K562 (cell line): Measurements from ENCODE around the gene PXK. TPM values are rescaled to one million over a fixed set of nuclear protein-coding genes. Genes with fewer than 3 reads are reported as not detected.
A peak's percentile ranks its signal among the peaks of the same experiment; 100 is the strongest.
"Not testable (repeated sequence)": the region's sequence is repeated elsewhere in the genome, so short reads cannot be mapped to it uniquely, and the experiment has no call there.

ENCODE experiments used
- ATAC-seq: fragments of 200-7000 bp; cut with Tn5 transposase; 3 replicates; pipeline ENCODE4 v1.9.1; 2020; ENCODE audit warnings: moderate library complexity
- BruUV-seq: library from RNA; stranded (reverse); fragments of 400-500 nt; replicated peaks from 2 replicates; lab custom pipeline; 2021; lab: Mats Ljungman, UMichigan
- CTCF ChIA-PET: fragments of 300-600 bp; formaldehyde crosslinking; extraction: SDS; loops from one replicate; lab custom pipeline; 2021; ENCODE audit warnings: low intra/inter-chr PET ratio; lab: Yijun Ruan, JAX
- POLR2A ChIA-PET: fragments of 300-600, 350-650 bp; sonication (Branson Sonifier 250); formaldehyde crosslinking; extraction: SDS; loops from one replicate; lab custom pipeline; 2021; ENCODE audit warnings: antibody characterized with exemption, inconsistent platforms; lab: Yijun Ruan, JAX
- DNase-seq, 4 experiments: peaks; one replicate each; pipeline versions ENCODE4 v3.0.0 to v3.0.0-alpha.2; 2011 to 2018; ENCODE audit warnings: low spot score in 3 of 4, mixed read lengths in 3 of 4; ENCODE audit errors: extremely low read depth in 1 of 4
- FAIRE-seq: peaks from 2 replicates; lab custom pipeline; 2011; peaks lifted over from hg19 to GRCh38; lab: Jason Lieb, UNC
- H2AFZ ChIP-seq: 2 replicates; pipeline ENCODE4 v1.6.0; 2011; ENCODE audit warnings: low read depth, low read length, control low read depth, inconsistent platforms
- H3K27ac ChIP-seq: fragments of 200-600 bp; 3 replicates; pipeline ENCODE4 v1.8.0; 2011; ENCODE audit warnings: low read depth, mild to moderate bottlenecking, control low read depth, inconsistent platforms, low read length, moderate library complexity, mixed read lengths; ENCODE audit errors: extremely low read depth
- H3K27me3 ChIP-seq, 2 experiments: fragments of 300-600 bp in 1 of 2; 2 replicates in 1 of 2; 3 replicates in 1 of 2; pipeline versions ENCODE4 v1.6.0 to v1.8.0; 2011; ENCODE audit warnings: inconsistent platforms in 2 of 2, low read length in 2 of 2, mild to moderate bottlenecking in 1 of 2, mixed read lengths in 1 of 2, moderate library complexity in 1 of 2; ENCODE audit not compliant: control insufficient read depth in 2 of 2, insufficient read depth in 2 of 2
- H3K36me3 ChIP-seq: fragments of 300-600 bp; 3 replicates; pipeline ENCODE4 v1.8.0; 2011; ENCODE audit warnings: mild to moderate bottlenecking, low read length, inconsistent platforms; ENCODE audit not compliant: control insufficient read depth, insufficient read depth
- H3K4me1 ChIP-seq, 2 experiments: fragments of 200-600 bp in 1 of 2; replicated peaks in 1 of 2; 2 replicates in 1 of 2; 3 replicates in 1 of 2; pipeline versions ENCODE4 v1.5.1 to v1.8.0; 2011; ENCODE audit warnings: inconsistent platforms in 2 of 2, low read length in 2 of 2, mild to moderate bottlenecking in 1 of 2, mixed read lengths in 1 of 2, moderate library complexity in 1 of 2; ENCODE audit not compliant: control insufficient read depth in 2 of 2, insufficient read depth in 2 of 2
- H3K4me2 ChIP-seq: 2 replicates; pipeline ENCODE4 v1.6.1; 2011; ENCODE audit warnings: low read length, control low read depth, inconsistent platforms, mixed read lengths; ENCODE audit not compliant: insufficient read depth
- H3K4me3 ChIP-seq: fragments of 200-600 bp; sonication (generic), shearing (Covaris generic); 2 replicates; pipeline ENCODE4 v1.5.1; 2016; ENCODE audit warnings: control low read depth, inconsistent platforms
- H3K79me2 ChIP-seq: fragments of 200-600 bp; 3 replicates; pipeline ENCODE4 v1.8.0; 2011; ENCODE audit warnings: low read length, inconsistent platforms; ENCODE audit not compliant: control insufficient read depth, insufficient read depth
- H3K9ac ChIP-seq, 2 experiments: 2 replicates each; pipeline versions ENCODE4 v1.6.0 to v1.6.1; 2011; ENCODE audit warnings: low read depth in 2 of 2, low read length in 2 of 2, control low read depth in 1 of 2, inconsistent platforms in 1 of 2, mild to moderate bottlenecking in 1 of 2, mixed read lengths in 1 of 2; ENCODE audit not compliant: insufficient read depth in 1 of 2
- H3K9me1 ChIP-seq: one replicate; pipeline ENCODE4 v1.6.0; 2011; ENCODE audit warnings: inconsistent platforms, mild to moderate bottlenecking, low read length, moderate library complexity; ENCODE audit not compliant: control insufficient read depth, insufficient read depth
- H3K9me3 ChIP-seq: replicated peaks from 2 replicates; pipeline ENCODE4 v1.5.1; 2011; ENCODE audit warnings: low read depth, low read length, inconsistent platforms; ENCODE audit not compliant: control insufficient read depth, insufficient read depth
- H4K20me1 ChIP-seq: replicated peaks from 2 replicates; pipeline ENCODE4 v1.6.1; 2011; ENCODE audit warnings: low read length, inconsistent platforms, mixed read lengths; ENCODE audit not compliant: control insufficient read depth, insufficient read depth
- CC2D1A ChIP-seq: fragments of 450-650 bp; IDR thresholded peaks from 2 replicates; pipeline ENCODE4 v1.6.1; 2017; ENCODE audit warnings: mild to moderate bottlenecking
- RBM15 ChIP-seq: fragments of 200-400 bp; formaldehyde crosslinking; IDR thresholded peaks from 2 replicates; pipeline ENCODE4 v1.6.1; 2018; ENCODE audit warnings: mild to moderate bottlenecking, low read length, moderate library complexity; ENCODE audit not compliant: insufficient read depth
- ZKSCAN1 ChIP-seq: fragments of 150-350 bp; IDR thresholded peaks from 2 replicates; pipeline ENCODE4 v1.6.1; 2016; ENCODE audit warnings: low read depth, low read length
- WGBS: fragments of 100-300 bp; shearing (Covaris generic); methylation state at CpG from one replicate; pipeline ENCODE4 v1.1.6; 2016; ENCODE audit warnings: low coverage, mixed read lengths; ENCODE audit not compliant: insufficient coverage; ENCODE audit errors: missing lambda C conversion rate; 5-methylcytosine and 5-hydroxymethylcytosine counted together
- in situ Hi-C: fragments of 300-500 bp; cut with MboI; formaldehyde crosslinking; loops from 4 replicates; pipeline ENCODE4 v1.15.0; 2018; ENCODE audit warnings: inconsistent platforms, mixed read lengths
- intact Hi-C: fragments of 100-400 bp; cut with micrococcal nuclease; formaldehyde crosslinking; loops from 2 replicates; pipeline ENCODE4 v1.14.2; 2022
- polyA plus RNA-seq, 8 experiments: library from polyadenylated mRNA; depleted of rRNA in 4 of 8; stranded (reverse) in 5 of 8; unstranded in 3 of 8; fragments of >200 nt; fragmentation: Nextera tagmentation in 2 of 8; fragmentation: Illumina TruSeq in 1 of 8; extraction: Ambion mirVana in 2 of 8; extraction: Trizol in 1 of 8; gene quantifications; 2 replicates each; pipeline versions ENCODE4 v1.2.1 to v1.2.3, GENCODE V29; 2011 to 2014; ENCODE audit warnings: inconsistent platforms in 1 of 8, missing spikeins in 1 of 8
- total RNA-seq, 7 experiments: library from RNA; depleted of rRNA in 6 of 7; stranded (reverse); fragments of >200 nt in 6 of 7; fragmentation: Illumina TruSeq in 2 of 7; extraction: Trizol in 2 of 7; gene quantifications; 2 replicates each; pipeline versions ENCODE4 v1.2.1 to v1.2.3, GENCODE V29; 2011 to 2021; ENCODE audit warnings: low replicate concordance in 1 of 7

Gene PXK
- total and polyA plus RNA-seq, 9 of the 15 experiments (the other 6 are each of a cell fraction or from before 2014, with no cell fraction given): 3.3 to 19.9 (median 11.3) TPM

DNA sequence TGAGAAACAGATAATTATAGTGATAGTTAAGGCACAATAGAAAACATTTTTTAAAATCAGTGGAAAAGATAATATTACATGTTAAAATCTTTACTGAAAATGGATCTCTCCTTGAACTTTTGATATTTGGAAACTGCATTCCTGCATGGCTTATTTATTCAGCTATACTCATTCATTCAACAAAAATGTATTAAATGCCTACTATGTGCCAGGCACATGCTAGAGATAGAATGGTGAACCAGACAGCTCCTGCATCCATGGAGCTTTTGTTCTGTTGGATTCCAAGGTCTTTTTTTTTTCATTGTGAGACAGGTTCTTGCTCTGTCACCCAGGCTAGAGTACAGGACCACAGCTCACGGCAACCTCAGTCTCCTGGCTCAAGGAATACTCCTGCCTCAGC, 4.5 kb downstream of the PXK start:
- FAIRE-seq: no peak
- peaks cover 14 to 16% of the 10 kb centered on the region in 2 experiments; a peak in 4 of 5 replicates for H3K4me1 ChIP-seq

DNA sequence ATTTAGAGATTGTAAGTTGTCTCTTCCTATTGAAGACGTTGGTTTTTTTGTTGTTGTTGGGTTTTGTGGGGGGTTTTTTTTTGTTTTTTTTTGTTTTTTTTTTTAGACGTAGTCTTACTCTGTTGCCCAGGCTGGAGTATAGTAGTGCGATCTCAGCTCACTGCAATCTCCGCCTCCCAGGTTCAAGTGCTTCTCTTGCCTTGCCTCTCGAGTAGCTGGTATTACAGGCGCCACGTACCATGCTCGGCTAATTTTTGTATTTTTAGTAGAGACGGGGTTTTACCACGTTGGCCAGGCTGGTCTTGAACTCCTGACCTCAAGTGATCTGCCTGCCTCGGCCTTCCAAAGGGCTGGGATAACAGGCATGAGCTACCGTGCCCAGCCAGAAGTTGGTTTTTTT, 6.5 kb downstream of the PXK start:
- H3K4me2 ChIP-seq, CTCF ChIA-PET, H3K4me3 ChIP-seq, H3K27me3 ChIP-seq, in situ Hi-C loops, BruUV-seq, H3K9me1 ChIP-seq, H3K9me3 ChIP-seq, FAIRE-seq, intact Hi-C loops, H3K36me3 ChIP-seq, H3K27ac ChIP-seq, H3K9ac ChIP-seq, H4K20me1 ChIP-seq, DNase-seq, ATAC-seq, H2AFZ ChIP-seq: not testable (repeated sequence)
- peaks cover 4 to 11% of the 10 kb centered on the region in 2 experiments; a peak in 3 of 5 replicates for H3K4me1 ChIP-seq
- peaks cover 16% of the 10 kb centered on the region for H3K79me2 ChIP-seq
- POLR2A ChIA-PET: interaction anchor here (0.9 to 1.3 kb wide), 2 partner anchors 10 to 13 kb away, joined by 3 read pairs; no protein-coding TSS in a partner anchor
- 91% methylated on average over 8 of the region's 12 CpGs for WGBS

More for the DNA sequence above, 4.5 kb downstream of the PXK start:
- H4K20me1 ChIP-seq: no peaks in the 10 kb centered on the region
- DNase-seq (no peak), ATAC-seq (no peak)
- CTCF ChIA-PET: no interaction called here
- in situ Hi-C loops: no loop called here
- H3K9me1 ChIP-seq: no peaks in the 10 kb centered on the region
- intact Hi-C loops: no loop called here
- H3K4me2 ChIP-seq: no peak overlapping the region
- no peak overlapping the region for H3K9ac ChIP-seq
- no peaks in the 10 kb centered on the region for H3K36me3 ChIP-seq
- no peak overlapping the region for H2AFZ ChIP-seq
- TF ChIP-seq ZKSCAN1: peak; percentile 66; the same call in 1 of the 2 replicates
- TF ChIP-seq RBM15: no peak
- TF ChIP-seq CC2D1A: no peak
- POLR2A ChIA-PET: interaction anchor here (1.0 kb wide), 1 partner anchor 13 kb away, joined by 3 read pairs; no protein-coding TSS in a partner anchor
- WGBS: 83% methylated on average over 1 of the region's 1 CpG
- H3K4me3 ChIP-seq: no peak overlapping the region
- H3K27me3 ChIP-seq: no peaks in the 10 kb centered on the region
- peaks cover 28% of the 10 kb centered on the region for H3K79me2 ChIP-seq
- no TSS peak for BruUV-seq
- no peak overlapping the region for H3K27ac ChIP-seq
- no peaks in the 10 kb centered on the region for H3K9me3 ChIP-seq
